ENCODE measurements around the gene INPP4B.

INPP4B gene

DNA sequence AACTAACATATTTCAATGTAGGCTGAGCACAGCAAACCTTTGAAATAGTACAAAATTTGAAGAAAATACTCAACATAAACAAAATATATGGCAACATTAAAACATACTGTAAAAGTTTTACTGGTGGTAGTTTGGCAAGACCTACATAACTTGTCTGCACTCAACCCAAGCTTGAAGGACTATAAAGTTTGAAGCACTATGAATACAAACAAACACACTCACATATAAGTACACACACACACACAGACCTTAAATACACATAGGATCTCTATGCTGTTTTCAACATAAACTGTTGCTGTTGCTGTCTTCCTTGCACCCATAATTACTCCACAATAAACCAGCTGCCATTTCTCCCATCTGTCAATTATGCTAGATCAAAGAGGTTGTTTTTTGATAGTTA, 620.1 kb downstream of the INPP4B start:
- H3K56ac ChIP-seq (ENCODE audit: low read length) = no peak overlapping the region
- H3K4ac ChIP-seq (ENCODE audit: low read depth, low read length) = no peak overlapping the region
- no peaks in the 10 kb centered on the region for H3K27me3 ChIP-seq (ENCODE audit: insufficient read depth, low read length, poor library complexity)
- H3K4me2 ChIP-seq (ENCODE audit: low read length) = no peak overlapping the region
- no peak overlapping the region for H3K4me3 ChIP-seq (ENCODE audit: low read length)
- H3K79me1 ChIP-seq (ENCODE audit: low read length) = no peaks in the 10 kb centered on the region
- no peak overlapping the region for H3K9ac ChIP-seq (ENCODE audit: low read length)
- DNase-seq = no peak
- no peak overlapping the region for H3K23ac ChIP-seq (ENCODE audit: low read length)
- no peak overlapping the region for H3K18ac ChIP-seq (ENCODE audit: low read length)
- H2AK5ac ChIP-seq (ENCODE audit: low read length) = no peak overlapping the region
- H4K5ac ChIP-seq (ENCODE audit: low read length) = no peak overlapping the region
- no peak overlapping the region for H2BK15ac ChIP-seq (replicated peaks; ENCODE audit: low read depth)
- H3K36me3 ChIP-seq (ENCODE audit: control insufficient read depth, insufficient read depth, low read length) = no peaks in the 10 kb centered on the region
- no peak overlapping the region for H4K8ac ChIP-seq (ENCODE audit: low read depth, low read length)
- H2BK5ac ChIP-seq (ENCODE audit: low read length) = no peak overlapping the region
- H3K4me1 ChIP-seq (ENCODE audit: control insufficient read depth, low read depth, low read length) = no peaks in the 10 kb centered on the region
- no peaks in the 10 kb centered on the region for H3K79me2 ChIP-seq (ENCODE audit: control insufficient read depth, insufficient read depth, low read length)
- H2BK120ac ChIP-seq (ENCODE audit: low read depth, low read length) = no peak overlapping the region
- no peak overlapping the region for H3K27ac ChIP-seq (ENCODE audit: low read depth, low read length)

DNA sequence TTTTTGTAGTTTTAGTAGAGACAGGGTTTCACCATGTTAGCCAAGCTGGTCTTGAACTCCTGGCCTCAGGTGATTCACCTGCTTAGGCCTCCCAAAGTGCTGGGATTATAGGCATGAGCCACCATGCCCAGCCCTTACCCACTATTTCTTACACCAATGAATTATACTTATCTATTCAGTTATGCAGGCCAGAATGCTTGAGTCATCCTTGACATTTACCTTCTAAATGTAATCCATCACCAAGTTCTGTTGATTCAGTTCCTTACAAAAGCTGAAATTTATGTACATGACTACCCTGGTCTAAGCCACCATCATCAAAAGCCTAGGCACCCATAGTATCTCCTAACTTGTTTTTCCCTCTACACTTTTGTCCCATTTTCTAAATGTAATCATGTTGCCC, 624.0 kb downstream of the INPP4B start:
- Histone ChIP-seq H3K4me1 (ENCODE audit: control insufficient read depth, low read depth, low read length) (no peaks in the 10 kb centered on the region), H3K23ac (ENCODE audit: low read length) (no peak overlapping the region), H2AK5ac (ENCODE audit: low read length) (no peak overlapping the region), H3K27ac (ENCODE audit: low read depth, low read length) (no peak overlapping the region), H3K79me1 (ENCODE audit: low read length) (no peaks in the 10 kb centered on the region), H2BK120ac (ENCODE audit: low read depth, low read length) (no peak overlapping the region), H2BK15ac (replicated peaks; ENCODE audit: low read depth) (no peak overlapping the region), H3K36me3 (ENCODE audit: control insufficient read depth, insufficient read depth, low read length) (no peaks in the 10 kb centered on the region), H4K5ac (ENCODE audit: low read length) (no peak overlapping the region), H3K9ac (ENCODE audit: low read length) (no peak overlapping the region), H3K4me3 (ENCODE audit: low read length) (no peak overlapping the region), H3K79me2 (ENCODE audit: control insufficient read depth, insufficient read depth, low read length) (no peaks in the 10 kb centered on the region), H4K8ac (ENCODE audit: low read depth, low read length) (no peak overlapping the region), H2BK5ac (ENCODE audit: low read length) (no peak overlapping the region), H3K4me2 (ENCODE audit: low read length) (no peak overlapping the region), H3K56ac (ENCODE audit: low read length) (no peak overlapping the region), H3K4ac (ENCODE audit: low read depth, low read length) (no peak overlapping the region), H3K27me3 (ENCODE audit: insufficient read depth, low read length, poor library complexity) (no peaks in the 10 kb centered on the region), H3K18ac (ENCODE audit: low read length) (no peak overlapping the region)
- no peak for DNase-seq

DNA sequence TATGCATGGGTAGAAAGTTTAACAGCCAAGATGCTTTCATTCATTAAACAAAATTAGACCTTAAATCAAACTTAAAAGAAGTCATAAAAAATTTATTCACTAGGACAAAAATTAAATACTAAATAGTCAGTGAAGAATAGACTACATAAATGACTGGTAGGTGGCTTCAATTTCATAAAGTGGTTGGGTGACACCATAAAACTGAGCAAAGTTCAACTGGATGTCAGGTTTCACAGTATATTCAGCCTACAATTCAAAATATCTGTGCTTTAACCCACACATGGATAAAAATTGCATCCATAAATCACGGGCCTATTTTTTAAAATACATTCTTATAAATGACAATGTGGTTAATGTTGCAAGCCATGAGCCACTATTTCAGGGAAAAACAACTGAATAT, 627.4 kb downstream of the INPP4B start:
- Histone ChIP-seq H3K4me3 (ENCODE audit: low read length) (no peak overlapping the region), H3K27me3 (ENCODE audit: insufficient read depth, low read length, poor library complexity) (no peaks in the 10 kb centered on the region), H3K4me2 (ENCODE audit: low read length) (no peak overlapping the region), H3K23ac (ENCODE audit: low read length) (no peak overlapping the region), H2BK5ac (ENCODE audit: low read length) (no peak overlapping the region), H3K27ac (ENCODE audit: low read depth, low read length) (no peak overlapping the region), H3K4me1 (ENCODE audit: control insufficient read depth, low read depth, low read length) (no peaks in the 10 kb centered on the region), H2BK120ac (ENCODE audit: low read depth, low read length) (no peak overlapping the region), H3K36me3 (ENCODE audit: control insufficient read depth, insufficient read depth, low read length) (no peaks in the 10 kb centered on the region), H3K79me2 (ENCODE audit: control insufficient read depth, insufficient read depth, low read length) (no peaks in the 10 kb centered on the region), H3K9ac (ENCODE audit: low read length) (no peak overlapping the region), H4K8ac (ENCODE audit: low read depth, low read length) (no peak overlapping the region), H3K79me1 (ENCODE audit: low read length) (no peaks in the 10 kb centered on the region), H3K18ac (ENCODE audit: low read length) (no peak overlapping the region), H2BK15ac (replicated peaks; ENCODE audit: low read depth) (no peak overlapping the region), H3K4ac (ENCODE audit: low read depth, low read length) (no peak overlapping the region), H3K56ac (ENCODE audit: low read length) (no peak overlapping the region), H4K5ac (ENCODE audit: low read length) (no peak overlapping the region), H2AK5ac (ENCODE audit: low read length) (no peak overlapping the region)
- no CpG with 5 or more reads among the region's 1 CpG for WGBS (ENCODE audit: extremely low coverage, insufficient coverage, low lambda C conversion rate)
- no peak for DNase-seq

DNA sequence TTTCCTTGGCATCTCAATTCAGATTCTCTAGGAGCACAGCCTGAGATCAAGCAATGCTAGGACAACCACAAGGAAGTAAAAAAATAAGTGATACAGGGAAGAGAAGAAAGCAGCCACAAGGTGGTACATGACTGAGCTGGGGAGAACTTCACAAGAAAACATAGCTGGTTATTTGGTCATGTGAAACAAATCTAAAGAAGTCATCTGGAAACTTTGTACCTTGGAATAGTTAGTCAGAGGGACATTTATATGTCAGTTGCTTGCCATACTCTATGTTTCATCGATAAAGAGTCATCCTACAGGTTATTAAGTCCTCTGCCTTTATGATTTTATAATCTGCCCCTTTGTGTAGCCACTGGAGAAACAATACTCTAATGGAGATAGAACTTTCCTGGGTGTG, 634.7 kb downstream of the INPP4B start:
- Histone ChIP-seq H3K4me3 (ENCODE audit: low read length) (no peak overlapping the region), H3K4ac (ENCODE audit: low read depth, low read length) (no peak overlapping the region)

DNA sequence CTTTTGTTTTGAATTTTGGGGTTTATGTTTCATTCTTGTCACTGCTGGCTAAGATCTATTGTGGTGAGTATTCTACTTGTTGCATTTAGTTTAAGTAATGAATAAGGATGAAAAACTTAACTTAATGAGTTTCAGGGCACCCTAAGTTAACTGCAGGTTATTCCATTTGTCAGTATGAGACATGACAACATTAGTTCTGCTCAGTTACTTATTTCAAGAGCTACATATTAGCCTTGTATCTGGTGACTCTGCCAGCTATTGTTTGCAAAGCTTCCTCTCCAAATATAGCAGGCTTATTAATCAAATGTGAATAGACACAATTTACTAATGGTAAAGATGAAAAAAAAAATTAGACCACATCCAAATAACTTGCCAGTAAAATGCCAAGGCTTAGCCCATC, 642.6 kb downstream of the INPP4B start:
- H2BK15ac ChIP-seq (replicated peaks; ENCODE audit: low read depth) = no peak overlapping the region
- no peaks in the 10 kb centered on the region for H3K79me1 ChIP-seq (ENCODE audit: low read length)
- DNase-seq = no peak
- H3K4me2 ChIP-seq (ENCODE audit: low read length) = no peak overlapping the region
- H3K9ac ChIP-seq (ENCODE audit: low read length) = no peak overlapping the region
- no peak overlapping the region for H3K4me3 ChIP-seq (ENCODE audit: low read length)
- H4K8ac ChIP-seq (ENCODE audit: low read depth, low read length) = no peak overlapping the region
- no peak overlapping the region for H2AK5ac ChIP-seq (ENCODE audit: low read length)
- no peak overlapping the region for H4K5ac ChIP-seq (ENCODE audit: low read length)
- H3K4ac ChIP-seq (ENCODE audit: low read depth, low read length) = no peak overlapping the region
- no peaks in the 10 kb centered on the region for H3K36me3 ChIP-seq (ENCODE audit: control insufficient read depth, insufficient read depth, low read length)
- H3K56ac ChIP-seq (ENCODE audit: low read length) = no peak overlapping the region
- no peak overlapping the region for H2BK5ac ChIP-seq (ENCODE audit: low read length)
- no peak overlapping the region for H3K18ac ChIP-seq (ENCODE audit: low read length)
- no peak overlapping the region for H3K27ac ChIP-seq (ENCODE audit: low read depth, low read length)
- no peak overlapping the region for H2BK120ac ChIP-seq (ENCODE audit: low read depth, low read length)
- no peaks in the 10 kb centered on the region for H3K4me1 ChIP-seq (ENCODE audit: control insufficient read depth, low read depth, low read length)
- no peak overlapping the region for H3K23ac ChIP-seq (ENCODE audit: low read length)
- H3K27me3 ChIP-seq (ENCODE audit: insufficient read depth, low read length, poor library complexity) = no peaks in the 10 kb centered on the region
- no peaks in the 10 kb centered on the region for H3K79me2 ChIP-seq (ENCODE audit: control insufficient read depth, insufficient read depth, low read length)

More for the DNA sequence above, 634.7 kb downstream of the INPP4B start:
- H2BK120ac ChIP-seq (ENCODE audit: low read depth, low read length) = no peak overlapping the region
- H2BK5ac ChIP-seq (ENCODE audit: low read length) = no peak overlapping the region
- H4K5ac ChIP-seq (ENCODE audit: low read length) = no peak overlapping the region
- H3K36me3 ChIP-seq (ENCODE audit: control insufficient read depth, insufficient read depth, low read length) = no peaks in the 10 kb centered on the region
- no peaks in the 10 kb centered on the region for H3K79me2 ChIP-seq (ENCODE audit: control insufficient read depth, insufficient read depth, low read length)
- H3K23ac ChIP-seq (ENCODE audit: low read length) = no peak overlapping the region
- no peak overlapping the region for H3K56ac ChIP-seq (ENCODE audit: low read length)
- no peaks in the 10 kb centered on the region for H3K79me1 ChIP-seq (ENCODE audit: low read length)
- H4K8ac ChIP-seq (ENCODE audit: low read depth, low read length) = no peak overlapping the region
- H2BK15ac ChIP-seq (replicated peaks; ENCODE audit: low read depth) = no peak overlapping the region
- no peak overlapping the region for H3K4me2 ChIP-seq (ENCODE audit: low read length)
- no peaks in the 10 kb centered on the region for H3K27me3 ChIP-seq (ENCODE audit: insufficient read depth, low read length, poor library complexity)
- H3K9ac ChIP-seq (ENCODE audit: low read length) = no peak overlapping the region
- DNase-seq = peak; percentile 14
- no peak overlapping the region for H2AK5ac ChIP-seq (ENCODE audit: low read length)
- H3K18ac ChIP-seq (ENCODE audit: low read length) = no peak overlapping the region
- no peaks in the 10 kb centered on the region for H3K4me1 ChIP-seq (ENCODE audit: control insufficient read depth, low read depth, low read length)
- H3K27ac ChIP-seq (ENCODE audit: low read depth, low read length) = no peak overlapping the region
- WGBS (ENCODE audit: extremely low coverage, insufficient coverage, low lambda C conversion rate) = no CpG with 5 or more reads among the region's 1 CpG

DNA sequence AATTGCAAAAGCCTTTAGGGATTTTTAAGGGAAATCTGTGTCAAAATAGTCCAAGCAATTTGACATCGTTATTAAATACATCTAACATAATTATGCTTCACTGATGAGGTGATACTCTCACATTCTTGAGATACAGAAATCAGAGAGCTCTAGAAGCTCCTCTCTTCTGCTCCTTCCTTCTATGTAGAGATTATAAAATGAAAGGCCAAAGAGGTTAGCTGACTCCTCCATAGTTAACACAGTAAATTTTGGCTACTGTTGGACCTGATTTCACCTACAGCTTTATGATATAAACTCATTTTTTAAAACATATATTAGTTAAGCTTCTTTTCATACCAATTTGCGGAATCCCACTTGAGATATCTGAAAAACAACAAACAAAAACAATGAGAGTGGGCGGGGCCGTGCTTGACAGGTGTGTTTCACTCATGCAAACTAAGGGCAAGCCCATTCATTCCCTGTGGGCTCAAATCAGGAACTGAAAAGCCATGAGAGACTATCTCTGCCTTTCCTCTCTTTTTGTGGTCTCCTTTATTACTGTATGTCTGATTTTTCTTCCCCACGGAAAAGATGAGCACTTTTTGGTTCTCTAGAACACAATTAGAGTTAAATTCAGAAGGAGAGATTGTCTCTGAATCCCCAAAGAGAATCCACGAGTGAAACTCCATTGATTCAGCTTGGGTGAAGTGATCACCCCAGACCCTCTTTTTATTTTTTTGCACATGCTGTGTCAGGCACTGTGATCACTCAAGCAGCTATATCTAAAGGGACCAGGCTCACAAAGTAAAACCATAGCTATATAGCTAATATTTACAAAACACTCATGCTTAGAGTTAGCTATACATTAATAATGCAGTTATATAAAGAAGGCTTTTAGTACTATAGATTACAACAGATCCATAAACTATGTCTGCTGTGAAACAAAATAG, 643.4 kb downstream of the INPP4B start:
- Histone ChIP-seq H3K9ac (ENCODE audit: low read length) (no peak overlapping the region), H3K79me1 (ENCODE audit: low read length) (no peaks in the 10 kb centered on the region), H3K56ac (ENCODE audit: low read length) (no peak overlapping the region), H3K18ac (ENCODE audit: low read length) (no peak overlapping the region), H3K36me3 (ENCODE audit: control insufficient read depth, insufficient read depth, low read length) (no peaks in the 10 kb centered on the region), H2AK5ac (ENCODE audit: low read length) (no peak overlapping the region), H3K4me2 (ENCODE audit: low read length) (no peak overlapping the region), H3K27ac (ENCODE audit: low read depth, low read length) (no peak overlapping the region), H2BK15ac (replicated peaks; ENCODE audit: low read depth) (no peak overlapping the region), H2BK120ac (ENCODE audit: low read depth, low read length) (no peak overlapping the region), H3K23ac (ENCODE audit: low read length) (no peak overlapping the region), H3K4me3 (ENCODE audit: low read length) (no peak overlapping the region), H3K79me2 (ENCODE audit: control insufficient read depth, insufficient read depth, low read length) (no peaks in the 10 kb centered on the region), H4K5ac (ENCODE audit: low read length) (no peak overlapping the region), H3K4ac (ENCODE audit: low read depth, low read length) (no peak overlapping the region), H4K8ac (ENCODE audit: low read depth, low read length) (no peak overlapping the region), H3K27me3 (ENCODE audit: insufficient read depth, low read length, poor library complexity) (no peaks in the 10 kb centered on the region), H2BK5ac (ENCODE audit: low read length) (no peak overlapping the region), H3K4me1 (ENCODE audit: control insufficient read depth, low read depth, low read length) (no peaks in the 10 kb centered on the region)
- no CpG with 5 or more reads among the region's 6 CpGs for WGBS (ENCODE audit: extremely low coverage, insufficient coverage, low lambda C conversion rate)
- DNase-seq = no peak
